ENCODE measurements around the gene OBSCN.

DNA sequence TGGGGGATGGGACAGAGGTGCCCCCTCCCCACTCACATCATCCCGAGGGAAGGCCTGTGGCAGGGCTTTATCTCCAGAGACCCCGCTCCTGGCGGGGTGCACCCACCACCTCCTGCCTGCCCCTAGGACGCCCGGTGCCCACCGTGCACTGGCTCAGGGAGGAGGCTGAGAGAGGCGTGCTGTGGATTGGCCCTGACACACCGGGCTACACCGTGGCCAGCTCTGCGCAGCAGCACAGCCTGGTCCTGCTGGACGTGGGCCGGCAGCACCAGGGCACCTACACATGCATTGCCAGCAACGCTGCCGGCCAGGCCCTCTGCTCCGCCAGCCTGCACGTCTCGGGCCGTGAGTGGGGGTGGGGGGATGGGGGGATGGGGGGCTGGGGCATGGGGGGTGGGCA, 127.1 kb downstream of the OBSCN start:
- TF ChIP-seq POLR2A (IDR thresholded peaks at IDR 0.05), result no peak
- TF ChIP-seq, protein P1, sequence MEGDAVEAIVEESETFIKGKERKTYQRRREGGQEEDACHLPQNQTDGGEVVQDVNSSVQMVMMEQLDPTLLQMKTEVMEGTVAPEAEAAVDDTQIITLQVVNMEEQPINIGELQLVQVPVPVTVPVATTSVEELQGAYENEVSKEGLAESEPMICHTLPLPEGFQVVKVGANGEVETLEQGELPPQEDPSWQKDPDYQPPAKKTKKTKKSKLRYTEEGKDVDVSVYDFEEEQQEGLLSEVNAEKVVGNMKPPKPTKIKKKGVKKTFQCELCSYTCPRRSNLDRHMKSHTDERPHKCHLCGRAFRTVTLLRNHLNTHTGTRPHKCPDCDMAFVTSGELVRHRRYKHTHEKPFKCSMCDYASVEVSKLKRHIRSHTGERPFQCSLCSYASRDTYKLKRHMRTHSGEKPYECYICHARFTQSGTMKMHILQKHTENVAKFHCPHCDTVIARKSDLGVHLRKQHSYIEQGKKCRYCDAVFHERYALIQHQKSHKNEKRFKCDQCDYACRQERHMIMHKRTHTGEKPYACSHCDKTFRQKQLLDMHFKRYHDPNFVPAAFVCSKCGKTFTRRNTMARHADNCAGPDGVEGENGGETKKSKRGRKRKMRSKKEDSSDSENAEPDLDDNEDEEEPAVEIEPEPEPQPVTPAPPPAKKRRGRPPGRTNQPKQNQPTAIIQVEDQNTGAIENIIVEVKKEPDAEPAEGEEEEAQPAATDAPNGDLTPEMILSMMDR (IDR thresholded peaks at IDR 0.05), result no peak

Data from heart left ventricle (tissue), 13 donors.